BJ (cell line): ENCODE data around the gene EHD4. TPM values are rescaled to one million over a fixed set of nuclear protein-coding genes. Genes with fewer than 3 reads are reported as not detected.

Experiments used
- CTCF ChIA-PET: fragments of 350-600 bp; formaldehyde crosslinking; extraction: SDS; loops from one replicate; lab custom pipeline; 2021; ENCODE audit warnings: antibody characterized with exemption, inconsistent platforms; lab: Yijun Ruan, JAX
- POLR2A ChIA-PET: fragments of 300-600 bp; sonication (Branson Sonifier 250); formaldehyde crosslinking; extraction: SDS; loops from one replicate; lab custom pipeline; 2021; ENCODE audit warnings: antibody characterized with exemption; lab: Charles Lee
- DNase-seq: peaks from one replicate; pipeline ENCODE4 v3.0.0-alpha.2; 2011; ENCODE audit warnings: low read depth
- H3K27me3 ChIP-seq: 2 replicates; pipeline ENCODE4 v1.6.0; 2011; ENCODE audit warnings: low read length; ENCODE audit not compliant: control insufficient read depth, insufficient read depth
- H3K36me3 ChIP-seq: 2 replicates; pipeline ENCODE4 v1.5.1; 2011; ENCODE audit warnings: low read length; ENCODE audit not compliant: control insufficient read depth, insufficient read depth
- H3K4me3 ChIP-seq: 2 replicates; pipeline ENCODE4 v1.5.1; 2011; ENCODE audit warnings: low read depth, mild to moderate bottlenecking, control low read depth, low read length
- CTCF ChIP-seq: IDR thresholded peaks from 2 replicates; pipeline ENCODE4 v1.5.1; 2011; ENCODE audit warnings: low read depth, mild to moderate bottlenecking, control low read depth, inconsistent platforms, low read length, moderate library complexity; ENCODE audit not compliant: insufficient read depth
- polyA plus RNA-seq: library from polyadenylated mRNA; depleted of rRNA; stranded (reverse); fragments of >200 nt; gene quantifications from 2 replicates; pipeline ENCODE4 v1.2.3, GENCODE V29; 2011

Gene EHD4
- polyA plus RNA-seq, 1 experiment: 17.0 TPM

GRCh38 chr15:41880156-41880877 lies 92.0 kb downstream of the EHD4 start:
- no peaks in the 10 kb centered on the region for H3K36me3 ChIP-seq
- TF ChIP-seq CTCF: no peak
- H3K27me3 ChIP-seq: peaks cover 8% of the 10 kb centered on the region
- CTCF ChIA-PET: interaction anchor here (1.2 to 1.6 kb wide), 3 partner anchors 9 to 26 kb away, joined by 3 read pairs; no protein-coding TSS in a partner anchor
- POLR2A ChIA-PET: no interaction called here
- no peak overlapping the region for H3K4me3 ChIP-seq
- DNase-seq: no peak

- ChIA-PET POLR2A (no interaction called here), CTCF (interaction anchor here (1.2 kb wide), 1 partner anchor 27 kb away, joined by 3 read pairs; no protein-coding TSS in a partner anchor)
- no peak for TF ChIP-seq CTCF
These were observed 93.0 kb downstream of the EHD4 start for GRCh38 chr15:41879321-41879845.

GRCh38 chr15:41878355-41878699 lies 94.0 kb downstream of the EHD4 start:
- CTCF ChIA-PET: no interaction called here
- POLR2A ChIA-PET: no interaction called here
- H3K4me3 ChIP-seq: no peak overlapping the region
- TF ChIP-seq CTCF: no peak
- no peaks in the 10 kb centered on the region for H3K36me3 ChIP-seq
- no peak for DNase-seq
- H3K27me3 ChIP-seq: peaks cover 9% of the 10 kb centered on the region

More at GRCh38 chr15:41879321-41879845, 93.0 kb downstream of the EHD4 start:
- no peak for DNase-seq
- Histone ChIP-seq H3K4me3 (no peak overlapping the region), H3K36me3 (no peaks in the 10 kb centered on the region), H3K27me3 (peaks cover 8% of the 10 kb centered on the region)

GRCh38 chr15:41877631-41878354 lies 94.6 kb downstream of the EHD4 start:
- ChIA-PET POLR2A (no interaction called here), CTCF (no interaction called here)
- Histone ChIP-seq H3K27me3 (peaks cover 10% of the 10 kb centered on the region), H3K4me3 (no peak overlapping the region), H3K36me3 (no peaks in the 10 kb centered on the region)
- DNase-seq: no peak
- TF ChIP-seq CTCF: no peak

- H3K27me3 ChIP-seq: peaks cover 10% of the 10 kb centered on the region
- DNase-seq: no peak
- no peak for TF ChIP-seq CTCF
- CTCF ChIA-PET: no interaction called here
- H3K4me3 ChIP-seq: no peak overlapping the region
- POLR2A ChIA-PET: no interaction called here
- no peaks in the 10 kb centered on the region for H3K36me3 ChIP-seq
These were observed 95.7 kb downstream of the EHD4 start for GRCh38 chr15:41876689-41877088.
